ENCODE data around the gene SPTBN1.

The SPTBN1 gene

GRCh38 chr2:54598347-54599325, 142.5 kb downstream of the SPTBN1 start:
- H3K4me3 ChIP-seq (ENCODE audit: low read depth, low read length), result no peak overlapping the region
- TF ChIP-seq CTCF (conservative IDR thresholded peaks at IDR 0.05; ENCODE audit: low read depth, low read length), result no peak
- DNase-seq (ENCODE audit: low read depth), result peak; percentile 58

GRCh38 chr2:54599326-54599710, 143.2 kb downstream of the SPTBN1 start:
- no peak overlapping the region for H3K4me3 ChIP-seq (ENCODE audit: low read depth, low read length)
- TF ChIP-seq CTCF (conservative IDR thresholded peaks at IDR 0.05; ENCODE audit: low read depth, low read length), result no peak
- DNase-seq (ENCODE audit: low read depth), result no peak

- DNase-seq (ENCODE audit: low read depth), result no peak
- H3K4me3 ChIP-seq (ENCODE audit: low read depth, low read length), result no peak overlapping the region
- no peak for TF ChIP-seq CTCF (conservative IDR thresholded peaks at IDR 0.05; ENCODE audit: low read depth, low read length)
Observed at GRCh38 chr2:54599914-54600313, 143.8 kb downstream of the SPTBN1 start.

GRCh38 chr2:54601339-54601738, 145.2 kb downstream of the SPTBN1 start:
- no peak for TF ChIP-seq CTCF (conservative IDR thresholded peaks at IDR 0.05; ENCODE audit: low read depth, low read length)
- no peak overlapping the region for H3K4me3 ChIP-seq (ENCODE audit: low read depth, low read length)
- DNase-seq (ENCODE audit: low read depth), result no peak

- DNase-seq (ENCODE audit: low read depth), result no peak
- H3K4me3 ChIP-seq (ENCODE audit: low read depth, low read length), result no peak overlapping the region
- TF ChIP-seq CTCF (conservative IDR thresholded peaks at IDR 0.05; ENCODE audit: low read depth, low read length), result no peak
Observed at GRCh38 chr2:54602736-54603322, 146.7 kb downstream of the SPTBN1 start.

- peak; percentile 28 for TF ChIP-seq CTCF (conservative IDR thresholded peaks at IDR 0.05; ENCODE audit: low read depth, low read length)
- H3K4me3 ChIP-seq (ENCODE audit: low read depth, low read length), result no peak overlapping the region
- peak; percentile 62 for DNase-seq (ENCODE audit: low read depth)
Observed at GRCh38 chr2:54603357-54603756, 147.2 kb downstream of the SPTBN1 start.
